Panc1 (cell line): ENCODE results near the gene SSBP3. TPM values are rescaled to one million over a fixed set of nuclear protein-coding genes. Genes with fewer than 3 reads are reported as not detected.

Experiments used
- ATAC-seq: fragments of 200-7000 bp; cut with Tn5 transposase; 2 replicates; pipeline ENCODE4 v1.9.1; 2020; ENCODE audit warnings: mild to moderate bottlenecking, moderate library complexity
- BruUV-seq: library from RNA; stranded (reverse); fragments of 400-500 nt; replicated peaks from 2 replicates; lab custom pipeline; 2021; lab: Mats Ljungman, UMichigan
- CTCF ChIA-PET: fragments of 300-600 bp; sonication (Branson Sonifier 250); formaldehyde crosslinking; loops from one replicate; lab custom pipeline; 2022; ENCODE audit warnings: antibody characterized with exemption; lab: Charles Lee
- POLR2A ChIA-PET: fragments of 300-600 bp; sonication (Branson Sonifier 250); formaldehyde crosslinking; loops from one replicate; lab custom pipeline; 2022; ENCODE audit warnings: antibody characterized with exemption; lab: Charles Lee
- DNase-seq: peaks from one replicate; pipeline ENCODE4 v3.0.0-alpha.2; 2010; ENCODE audit warnings: low read depth, low spot score
- H3K27ac ChIP-seq: 2 replicates; pipeline ENCODE4 v1.5.1; 2011; ENCODE audit warnings: mild to moderate bottlenecking, low read length, inconsistent platforms
- H3K27me3 ChIP-seq: fragments of 200-500 bp; sonication (Bioruptor generic); 2 replicates; pipeline ENCODE4 v1.6.0; 2014; ENCODE audit warnings: low read length, inconsistent platforms; ENCODE audit not compliant: control insufficient read depth, insufficient read depth
- H3K36me3 ChIP-seq: fragments of 200-500 bp; sonication (Bioruptor generic); 2 replicates; pipeline ENCODE4 v1.5.1; 2014; ENCODE audit warnings: inconsistent platforms, mild to moderate bottlenecking, low read length, moderate library complexity; ENCODE audit not compliant: control insufficient read depth, insufficient read depth
- H3K4me1 ChIP-seq: 2 replicates; pipeline ENCODE4 v1.5.1; 2011; ENCODE audit warnings: inconsistent platforms, mild to moderate bottlenecking, low read length, moderate library complexity; ENCODE audit not compliant: control insufficient read depth, insufficient read depth
- H3K4me3 ChIP-seq, 2 experiments: 2 replicates each; pipeline ENCODE4 v1.5.1; 2011 to 2012; ENCODE audit warnings: low read depth in 2 of 2, low read length in 2 of 2, mild to moderate bottlenecking in 2 of 2, inconsistent platforms in 1 of 2, moderate library complexity in 1 of 2
- H3K9me3 ChIP-seq: fragments of 200-500 bp; sonication (Bioruptor generic); 2 replicates; pipeline ENCODE4 v1.5.1; 2014; ENCODE audit warnings: low read depth, mild to moderate bottlenecking, inconsistent platforms, low read length, moderate library complexity; ENCODE audit not compliant: control insufficient read depth, insufficient read depth
- CTCF ChIP-seq: fragments of 450-650 bp; IDR thresholded peaks from 2 replicates; pipeline ENCODE4 v1.5.1; 2017; ENCODE audit warnings: mild to moderate bottlenecking
- POLR2AphosphoS5 ChIP-seq: IDR thresholded peaks from 2 replicates; pipeline ENCODE4 v1.6.1; 2012; ENCODE audit warnings: mild to moderate bottlenecking, low read depth, low read length, moderate library complexity
- REST ChIP-seq, 2 experiments: IDR thresholded peaks; 2 replicates each; pipeline ENCODE4 v1.6.1; 2011 to 2012; ENCODE audit warnings: low read depth in 2 of 2, control low read depth in 1 of 2, low read length in 1 of 2, mild to moderate bottlenecking in 1 of 2, moderate library complexity in 1 of 2; ENCODE audit not compliant: insufficient read depth in 1 of 2
- SIN3A ChIP-seq: IDR thresholded peaks from 2 replicates; pipeline ENCODE4 v1.6.1; 2012; ENCODE audit warnings: low read depth, mild to moderate bottlenecking, low read length, moderate library complexity, borderline replicate concordance; ENCODE audit not compliant: insufficient read depth
- TCF7L2 ChIP-seq: IDR thresholded peaks from 2 replicates; pipeline ENCODE4 v1.6.1; 2011; ENCODE audit warnings: mild to moderate bottlenecking, low read depth, low read length, inconsistent platforms
- in situ Hi-C: cut with HindIII; loops from 2 replicates; pipeline ENCODE4 v1.10.0; 2016; ENCODE audit warnings: low sequenced_read_pairs, low pct_unique_long_range_greater_than_20kb
- intact Hi-C: fragments of 100-400 bp; cut with micrococcal nuclease; formaldehyde crosslinking; loops from one replicate; pipeline ENCODE4 v1.10.0; 2022; ENCODE audit not compliant: unreplicated experiment
- total RNA-seq: library from RNA; stranded (reverse); gene quantifications from one replicate; pipeline ENCODE4 v1.2.1, GENCODE V29; 2021; ENCODE audit not compliant: unreplicated experiment

The SSBP3 gene
- total RNA-seq, 1 experiment from 2014 or later = 22.5 TPM

GRCh38 chr1:54340434-54340833, 65.8 kb downstream of the SSBP3 start:
- ChIA-PET POLR2A (no interaction called here), CTCF (no interaction called here)
- no peak overlapping the region for H3K4me3 ChIP-seq
- no peaks in the 10 kb centered on the region for H3K36me3 ChIP-seq
- ATAC-seq = no peak
- intact Hi-C loops (no loop called here), in situ Hi-C loops (no loop called here)
- TF ChIP-seq SIN3A = no peak
- no peak for TF ChIP-seq POLR2AphosphoS5
- TF ChIP-seq TCF7L2 = no peak
- TF ChIP-seq CTCF = no peak
- TF ChIP-seq REST (IDR thresholded peaks at IDR 0.05; ENCODE audit: insufficient read depth in 1 of 2, low read depth in 2 of 2, low read length in 1 of 2) = no peak
- BruUV-seq = no TSS peak
- DNase-seq = no peak
- H3K27me3 ChIP-seq = no peaks in the 10 kb centered on the region
- H3K27ac ChIP-seq = no peak overlapping the region
- no peaks in the 10 kb centered on the region for H3K9me3 ChIP-seq
- no peaks in the 10 kb centered on the region; the same call in 1 of the 2 replicates for H3K4me1 ChIP-seq

- ChIA-PET CTCF (no interaction called here), POLR2A (no interaction called here)
- BruUV-seq = no TSS peak
- no peak for TF ChIP-seq REST (IDR thresholded peaks at IDR 0.05; ENCODE audit: insufficient read depth in 1 of 2, low read depth in 2 of 2, low read length in 1 of 2)
- no peak for TF ChIP-seq POLR2AphosphoS5
- TF ChIP-seq TCF7L2 = no peak
- no peak for TF ChIP-seq SIN3A
- no peak for TF ChIP-seq CTCF
- intact Hi-C loops (no loop called here), in situ Hi-C loops (no loop called here)
- Histone ChIP-seq H3K27me3 (no peaks in the 10 kb centered on the region), H3K36me3 (no peaks in the 10 kb centered on the region), H3K4me1 (no peaks in the 10 kb centered on the region; the same call in 1 of the 2 replicates), H3K4me3 (no peak overlapping the region), H3K9me3 (no peaks in the 10 kb centered on the region), H3K27ac (no peak overlapping the region)
- no peak for ATAC-seq
- no peak for DNase-seq
Measured at GRCh38 chr1:54339126-54339525, 67.1 kb downstream of the SSBP3 start.
